Stimulated activated naive CD4-positive, alpha-beta T cell treated with Interleukin-2 at 50 U/mL for 16 hours (primary cell): ENCODE results near the gene XKR3.
"Not testable (repeated sequence)": the region's sequence is repeated elsewhere in the genome, so short reads cannot be mapped to it uniquely, and the experiment has no call there.

Experiments used
- DNase-seq: peaks from one replicate; lab custom pipeline; 2025; lab: John Stamatoyannopoulos, UW

The XKR3 gene

DNA sequence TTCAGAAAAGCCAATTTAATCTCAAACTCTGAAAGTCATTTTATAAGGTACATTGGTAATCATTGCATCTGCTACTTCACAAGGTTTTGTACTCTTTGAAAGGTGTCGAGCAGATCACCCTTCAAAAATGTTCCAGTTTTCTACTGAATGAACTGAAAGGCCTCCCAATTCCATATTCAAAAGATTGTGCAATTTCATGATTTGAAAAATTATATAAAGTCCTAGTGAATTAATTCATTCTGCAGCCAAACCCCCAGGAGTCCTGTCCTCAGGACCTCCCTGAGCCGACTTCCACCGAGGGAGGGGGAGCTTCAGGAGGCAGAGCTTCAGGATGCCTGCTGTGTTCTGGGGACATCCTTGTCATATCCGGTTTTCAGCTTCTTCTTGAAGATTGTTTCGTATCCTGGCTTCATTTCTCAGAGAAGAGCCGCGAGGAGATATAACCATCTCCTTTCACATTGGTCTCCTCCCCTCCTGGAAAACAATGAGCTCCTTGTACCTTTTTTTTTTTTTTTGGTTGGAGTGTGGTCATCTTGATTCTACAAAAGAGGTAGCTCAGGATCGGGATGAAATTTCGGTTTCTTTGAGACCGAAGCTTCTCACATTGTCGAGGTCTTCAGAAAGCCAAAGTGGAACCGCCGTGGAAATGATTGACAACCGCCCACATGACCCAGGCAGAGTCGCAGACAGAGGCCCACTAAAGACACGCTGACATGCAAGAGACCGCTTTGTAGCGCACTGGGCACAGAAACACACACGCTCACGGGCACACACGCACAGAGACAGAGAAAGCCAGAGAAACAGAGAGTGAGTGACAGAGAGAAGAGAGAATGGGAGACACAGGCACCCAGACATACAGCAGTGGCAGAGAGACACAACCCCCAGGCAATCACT, 77.7 kb downstream of the XKR3 start:
- DNase-seq: not testable (repeated sequence)

DNA sequence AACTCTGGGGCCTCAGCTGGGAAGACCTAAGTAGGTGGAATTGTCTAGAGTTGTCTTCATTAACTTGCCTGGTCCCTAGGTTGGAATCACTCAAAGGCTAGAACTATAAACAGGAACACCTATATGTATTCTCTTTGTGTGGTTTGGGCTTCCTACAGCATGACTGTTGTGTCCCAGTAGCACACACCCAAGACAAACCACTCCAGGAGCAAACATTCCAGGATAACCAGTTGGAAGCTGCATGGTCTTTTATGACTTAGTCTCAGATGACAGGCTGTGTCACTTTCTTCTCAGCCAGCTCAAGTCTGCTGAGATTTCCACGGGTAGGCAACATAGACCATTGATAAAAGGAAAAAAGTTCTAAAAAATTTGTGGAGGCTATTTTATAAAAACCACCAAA, 90.9 kb downstream of the XKR3 start:
- DNase-seq: not testable (repeated sequence)
